GM23248 (cell line): ENCODE measurements around the gene GDF7. TPM values are rescaled to one million over a fixed set of nuclear protein-coding genes. Genes with fewer than 3 reads are reported as not detected.

Experiments
- DNase-seq: peaks from one replicate; pipeline ENCODE4 v3.0.0-alpha.2; 2015
- H2AFZ ChIP-seq: fragments of 200-600 bp; sonication (generic); 2 replicates; pipeline ENCODE4 v1.6.1; 2016; ENCODE audit warnings: antibody characterized with exemption
- H3F3A ChIP-seq: fragments of 200-600 bp; sonication (generic); 2 replicates; pipeline ENCODE4 v1.6.1; 2016; ENCODE audit warnings: mild to moderate bottlenecking, antibody characterized with exemption, mixed run types; ENCODE audit not compliant: insufficient read depth
- H3K27ac ChIP-seq: fragments of 200-600 bp; sonication (generic); 2 replicates; pipeline ENCODE4 v1.5.1; 2016; ENCODE audit warnings: mild to moderate bottlenecking
- H3K27me3 ChIP-seq: fragments of 200-600 bp; sonication (generic); replicated peaks from 2 replicates; pipeline ENCODE4 v1.6.1; 2016; ENCODE audit warnings: mild to moderate bottlenecking; ENCODE audit not compliant: insufficient read depth
- H3K36me3 ChIP-seq: fragments of 200-600 bp; sonication (generic); 2 replicates; pipeline ENCODE4 v1.6.1; 2016; ENCODE audit warnings: low read depth, mild to moderate bottlenecking
- H3K4me1 ChIP-seq: fragments of 200-600 bp; sonication (generic); 2 replicates; pipeline ENCODE4 v1.6.1; 2016; ENCODE audit warnings: mild to moderate bottlenecking; ENCODE audit not compliant: insufficient read depth
- H3K4me2 ChIP-seq: fragments of 200-600 bp; sonication (generic); one replicate; pipeline ENCODE4 v1.6.1; 2016; ENCODE audit warnings: mild to moderate bottlenecking; ENCODE audit not compliant: unreplicated experiment
- H3K4me3 ChIP-seq: fragments of 200-600 bp; sonication (generic); 2 replicates; pipeline ENCODE4 v1.5.1; 2016; ENCODE audit warnings: mild to moderate bottlenecking
- H3K79me2 ChIP-seq: fragments of 200-600 bp; sonication (generic); 2 replicates; pipeline ENCODE4 v1.6.1; 2016; ENCODE audit warnings: mild to moderate bottlenecking; ENCODE audit not compliant: insufficient read depth
- H3K9ac ChIP-seq: fragments of 200-600 bp; sonication (generic); 2 replicates; pipeline ENCODE4 v1.6.1; 2016; ENCODE audit warnings: mild to moderate bottlenecking
- H3K9me2 ChIP-seq: fragments of 200-600 bp; sonication (generic); 2 replicates; pipeline ENCODE4 v1.6.1; 2016; ENCODE audit warnings: mixed run types, mild to moderate bottlenecking, moderate library complexity; ENCODE audit not compliant: insufficient read depth
- H3K9me3 ChIP-seq: fragments of 200-600 bp; sonication (generic); one replicate; pipeline ENCODE4 v1.6.1; 2017; ENCODE audit warnings: low read depth
- H4K20me1 ChIP-seq: fragments of 200-600 bp; sonication (generic); 2 replicates; pipeline ENCODE4 v1.6.0; 2016; ENCODE audit not compliant: insufficient read depth
- EZH2 ChIP-seq: fragments of 200-600 bp; sonication (generic); IDR thresholded peaks from 2 replicates; pipeline ENCODE4 v1.6.1; 2018; ENCODE audit warnings: antibody characterized with exemption, mild to moderate bottlenecking; ENCODE audit not compliant: insufficient read depth, poor library complexity, severe bottlenecking
- EZH2phosphoT487 ChIP-seq: fragments of 200-600 bp; sonication (generic); IDR thresholded peaks from 2 replicates; pipeline ENCODE4 v1.6.1; 2018; ENCODE audit warnings: antibody characterized with exemption, moderate library complexity, mild to moderate bottlenecking, low read depth; ENCODE audit not compliant: insufficient read depth
- WGBS, 2 experiments: methylation state at CpG; one replicate each; pipeline ENCODE4 v1.1.6; 2015 to 2017; ENCODE audit warnings: low lambda C conversion rate in 2 of 2, low coverage in 1 of 2; ENCODE audit errors: missing lambda C conversion rate in 2 of 2; 5-methylcytosine and 5-hydroxymethylcytosine counted together
- in situ Hi-C: fragments of 300-500 bp; cut with MboI; formaldehyde crosslinking; loops from 2 replicates; pipeline ENCODE4 v1.15.0; 2020
- polyA plus RNA-seq: library from polyadenylated mRNA; unstranded; fragments of >200 nt; fragmentation: Nextera tagmentation; extraction: Ambion mirVana; gene quantifications from 2 replicates; pipeline ENCODE4 v1.2.1, GENCODE V29; 2016
- total RNA-seq: library from RNA; depleted of rRNA; stranded (reverse); fragments of >200 nt; shearing (Covaris generic); gene quantifications from 2 replicates; pipeline ENCODE4 v1.2.3, GENCODE V29; 2014; rRNA removed

Gene GDF7
- total and polyA plus RNA-seq, 2 experiments from 2014 or later, result 0.03 TPM; not detected in 1

DNA sequence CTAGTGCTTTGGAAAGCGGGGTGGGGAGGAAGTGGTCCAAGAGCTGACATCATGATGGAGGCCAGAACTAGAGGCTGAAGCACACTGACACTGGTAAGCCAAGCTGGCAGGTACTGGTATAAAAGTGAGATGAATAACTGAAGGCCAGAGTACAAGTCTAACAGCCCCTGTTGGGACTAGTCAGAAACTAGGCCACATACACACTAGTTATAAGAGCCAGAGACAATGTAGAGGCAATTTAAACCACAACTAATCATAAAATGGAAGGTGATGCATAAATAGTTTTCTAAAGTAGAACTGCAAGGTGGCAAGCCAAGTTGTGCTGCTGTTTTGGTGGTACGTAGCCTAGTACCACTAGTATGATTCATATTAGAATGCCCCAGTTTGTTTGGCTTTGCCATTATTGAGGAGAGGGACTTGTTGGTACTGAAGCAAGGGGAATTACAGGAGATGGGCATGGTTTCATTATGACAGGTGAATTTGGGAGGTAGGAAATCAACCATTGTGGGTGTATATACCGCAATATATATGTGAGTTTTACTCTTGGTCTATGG is 57.6 kb downstream of the GDF7 start:
- Histone ChIP-seq H3K9me3 (no peaks in the 10 kb centered on the region), H3K27me3 (no peaks in the 10 kb centered on the region), H3K4me2 (no peak overlapping the region), H3F3A (no peaks in the 10 kb centered on the region), H3K4me1 (peaks cover 5% of the 10 kb centered on the region; the same call in 1 of the 2 replicates), H2AFZ (no peak overlapping the region), H3K27ac (no peak overlapping the region), H3K79me2 (0 out of 2 replicates have a peak, but pooled peaks cover 6% of the 10 kb centered on the region), H3K9ac (no peak overlapping the region), H4K20me1 (0 out of 2 replicates have a peak, but pooled peaks cover under 1% of the 10 kb centered on the region), H3K4me3 (no peak overlapping the region), H3K9me2 (no peaks in the 10 kb centered on the region), H3K36me3 (no peaks in the 10 kb centered on the region)
- in situ Hi-C loops, result no loop called here
- TF ChIP-seq EZH2, result no peak
- no peak for TF ChIP-seq EZH2phosphoT487
- WGBS, 2 experiments, result 99% methylated on average over 3 of the region's 3 CpGs
- DNase-seq, result no peak

GRCh38 chr2:20725782-20726181 is 58.8 kb downstream of the GDF7 start:
- Histone ChIP-seq H2AFZ (no peak overlapping the region), H3K9me2 (no peaks in the 10 kb centered on the region), H3K4me2 (no peak overlapping the region), H3K4me1 (peaks cover 5% of the 10 kb centered on the region; the same call in 1 of the 2 replicates), H3K36me3 (no peaks in the 10 kb centered on the region), H3K27ac (no peak overlapping the region), H4K20me1 (no peaks in the 10 kb centered on the region), H3K4me3 (no peak overlapping the region), H3K9me3 (no peaks in the 10 kb centered on the region), H3K79me2 (no peaks in the 10 kb centered on the region), H3K9ac (no peak overlapping the region), H3K27me3 (no peaks in the 10 kb centered on the region), H3F3A (no peaks in the 10 kb centered on the region)
- no peak for TF ChIP-seq EZH2
- TF ChIP-seq EZH2phosphoT487, result no peak
- whole genome bisulfite sequencing, 2 experiments, result 78 to 81% methylated on average over 2 of the region's 2 CpGs
- in situ Hi-C loops, result no loop called here
- no peak for DNase-seq

- in situ Hi-C loops, result no loop called here
- H3K4me1 ChIP-seq, result peaks cover 5% of the 10 kb centered on the region; the same call in 1 of the 2 replicates
- H3K4me2 ChIP-seq, result no peak overlapping the region
- DNase-seq, result no peak
- H3K9me2 ChIP-seq, result no peaks in the 10 kb centered on the region
- no peaks in the 10 kb centered on the region for H4K20me1 ChIP-seq
- WGBS, 2 experiments, result 96 to 98% methylated on average over 5 of the region's 5 CpGs
- no peak overlapping the region for H3K4me3 ChIP-seq
- no peak overlapping the region for H2AFZ ChIP-seq
- H3K36me3 ChIP-seq, result no peaks in the 10 kb centered on the region
- H3K27ac ChIP-seq, result no peak overlapping the region
- no peaks in the 10 kb centered on the region for H3K27me3 ChIP-seq
- H3F3A ChIP-seq, result no peaks in the 10 kb centered on the region
- H3K9me3 ChIP-seq, result no peaks in the 10 kb centered on the region
- no peak for TF ChIP-seq EZH2phosphoT487
- no peak for TF ChIP-seq EZH2
- no peaks in the 10 kb centered on the region for H3K79me2 ChIP-seq
- no peak overlapping the region for H3K9ac ChIP-seq
Measured at GRCh38 chr2:20726913-20727312, 60.0 kb downstream of the GDF7 start.

DNA sequence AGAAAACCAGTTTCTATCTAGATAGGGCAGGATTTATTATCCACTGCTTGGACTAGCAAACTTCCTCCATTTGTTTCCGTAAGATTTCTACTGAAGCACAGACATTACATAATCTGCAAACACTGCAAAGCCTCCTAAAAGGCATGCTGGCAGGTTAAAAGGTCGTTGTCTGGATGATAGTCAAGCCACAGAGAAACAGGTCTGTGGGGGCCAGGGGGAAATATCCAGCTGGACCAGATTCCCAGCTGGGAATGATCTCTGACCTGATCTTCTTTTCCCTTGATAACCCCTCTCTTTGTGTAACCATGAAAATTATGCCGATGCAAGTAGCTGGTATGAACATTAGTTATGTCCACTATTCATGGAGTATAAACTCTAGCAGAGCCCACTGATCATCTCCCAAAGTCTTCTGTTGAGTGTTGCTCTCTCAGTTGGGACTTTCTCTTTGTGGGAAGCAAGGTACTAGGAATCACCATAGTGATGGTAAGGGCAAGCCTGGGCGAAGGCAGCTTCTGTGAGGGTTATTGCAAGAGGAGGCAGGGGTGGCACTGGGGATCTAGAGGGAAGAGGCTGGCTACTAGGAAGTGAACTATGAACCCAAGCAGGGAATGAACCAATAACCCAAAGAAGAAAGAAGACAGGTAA is 61.3 kb downstream of the GDF7 start:
- H3F3A ChIP-seq, result no peaks in the 10 kb centered on the region
- H3K9me2 ChIP-seq, result no peaks in the 10 kb centered on the region
- DNase-seq, result no peak
- WGBS, 2 experiments, result 71 to 75% methylated on average over 4 of the region's 4 CpGs
- no peak overlapping the region for H3K9ac ChIP-seq
- H4K20me1 ChIP-seq, result no peaks in the 10 kb centered on the region
- H3K36me3 ChIP-seq, result no peaks in the 10 kb centered on the region
- no peaks in the 10 kb centered on the region for H3K9me3 ChIP-seq
- no peak overlapping the region for H3K4me2 ChIP-seq
- no peak overlapping the region for H2AFZ ChIP-seq
- no peak for TF ChIP-seq EZH2phosphoT487
- TF ChIP-seq EZH2, result no peak
- H3K79me2 ChIP-seq, result no peaks in the 10 kb centered on the region
- no peaks in the 10 kb centered on the region for H3K27me3 ChIP-seq
- no peak overlapping the region for H3K4me3 ChIP-seq
- H3K4me1 ChIP-seq, result peaks cover 5% of the 10 kb centered on the region; the same call in 1 of the 2 replicates
- H3K27ac ChIP-seq, result no peak overlapping the region
- in situ Hi-C loops, result no loop called here

Other genes starting within 250 kb of the GDF7 start
- 303 and 305 TPM in 2 replicates for gene RHOB, start 220.1 kb upstream of the GDF7 start, total RNA-seq
- 45.6 and 47.8 TPM in 2 replicates for gene RHOB, start 220.1 kb upstream of the GDF7 start, polyA plus RNA-seq
- 10.5 and 17.1 TPM in 2 replicates for gene HS1BP3, start 16.0 kb upstream of the GDF7 start, total RNA-seq
- 10.6 and 10.9 TPM in 2 replicates for gene HS1BP3, start 16.0 kb upstream of the GDF7 start, polyA plus RNA-seq
- gene LDAH, start 156.0 kb downstream of the GDF7 start, total RNA-seq, result 27.6 and 42.1 TPM in 2 replicates
- 11.4 and 13.2 TPM in 2 replicates for gene LDAH, start 156.0 kb downstream of the GDF7 start, polyA plus RNA-seq